Measurements from ENCODE around the gene RBFOX2.
"Not testable (repeated sequence)": the region's sequence is repeated elsewhere in the genome, so short reads cannot be mapped to it uniquely, and the experiment has no call there.

RBFOX2 gene, protein sequence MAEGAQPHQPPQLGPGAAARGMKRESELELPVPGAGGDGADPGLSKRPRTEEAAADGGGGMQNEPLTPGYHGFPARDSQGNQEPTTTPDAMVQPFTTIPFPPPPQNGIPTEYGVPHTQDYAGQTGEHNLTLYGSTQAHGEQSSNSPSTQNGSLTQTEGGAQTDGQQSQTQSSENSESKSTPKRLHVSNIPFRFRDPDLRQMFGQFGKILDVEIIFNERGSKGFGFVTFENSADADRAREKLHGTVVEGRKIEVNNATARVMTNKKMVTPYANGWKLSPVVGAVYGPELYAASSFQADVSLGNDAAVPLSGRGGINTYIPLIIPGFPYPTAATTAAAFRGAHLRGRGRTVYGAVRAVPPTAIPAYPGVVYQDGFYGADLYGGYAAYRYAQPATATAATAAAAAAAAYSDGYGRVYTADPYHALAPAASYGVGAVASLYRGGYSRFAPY

DNA sequence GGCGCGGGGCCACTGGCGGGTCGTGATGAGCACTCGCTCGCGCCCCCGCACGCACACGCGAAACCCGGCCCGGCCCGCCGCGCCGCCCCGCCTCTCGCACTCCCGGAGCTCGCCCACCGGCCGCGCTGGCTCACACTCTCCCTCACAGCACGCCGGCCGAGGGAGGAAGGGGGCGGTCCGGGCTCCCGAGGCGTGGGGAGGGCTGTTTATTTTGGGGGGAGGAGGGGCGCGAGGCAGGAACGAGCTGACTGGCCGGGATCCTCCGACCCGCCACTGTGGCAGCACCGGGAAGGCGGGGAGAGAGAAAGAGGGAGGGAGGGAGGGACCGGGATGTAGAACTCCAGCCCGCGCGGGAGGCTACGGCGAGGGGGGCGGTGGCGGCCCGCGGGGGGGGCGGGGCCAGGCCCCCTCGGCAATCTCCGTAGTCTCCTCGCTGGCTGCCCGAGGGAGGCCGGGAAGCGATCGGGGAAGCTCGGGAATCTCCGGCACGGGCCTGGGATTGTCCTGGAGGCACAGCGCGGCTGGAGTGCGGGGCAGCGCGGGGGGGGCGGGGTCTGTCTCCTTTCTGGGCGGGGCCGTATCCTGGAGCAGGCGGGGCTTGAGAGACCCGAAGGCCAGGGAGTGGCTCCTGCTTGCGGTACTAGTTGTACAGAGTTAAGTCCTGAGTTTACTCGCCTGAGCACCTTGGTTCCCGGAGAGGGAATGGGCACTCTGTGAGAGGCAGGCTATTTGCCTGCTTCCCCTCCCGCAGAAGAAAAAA lies at the start of gene RBFOX2:
RBFOX2 (minus strand) TSS at position 179 of the 760 bp plus-strand sequence. CDS start 399 bp downstream, outside the sequence.
- DNase-seq: peak; percentile 82

DNA sequence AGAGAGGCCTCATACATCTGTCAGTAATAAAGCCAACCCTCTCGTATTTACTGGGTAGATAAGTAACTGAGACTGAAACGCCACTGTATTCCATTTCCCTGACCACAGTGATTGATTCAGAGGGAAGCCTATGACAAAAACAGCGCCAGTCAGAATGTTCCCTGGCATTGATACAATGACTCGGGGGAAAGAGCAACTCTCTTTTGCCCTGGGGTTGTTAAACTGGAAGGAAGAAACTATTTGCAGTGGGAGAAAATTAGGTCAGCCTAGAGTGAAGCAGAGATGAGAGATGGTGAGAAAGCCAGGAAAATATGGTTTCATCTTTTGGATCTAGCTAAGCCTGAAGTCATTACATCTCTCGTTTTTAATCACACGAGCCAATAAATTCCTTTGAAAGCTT lies 48.6 kb upstream of the RBFOX2 start:
- DNase-seq: no peak

DNA sequence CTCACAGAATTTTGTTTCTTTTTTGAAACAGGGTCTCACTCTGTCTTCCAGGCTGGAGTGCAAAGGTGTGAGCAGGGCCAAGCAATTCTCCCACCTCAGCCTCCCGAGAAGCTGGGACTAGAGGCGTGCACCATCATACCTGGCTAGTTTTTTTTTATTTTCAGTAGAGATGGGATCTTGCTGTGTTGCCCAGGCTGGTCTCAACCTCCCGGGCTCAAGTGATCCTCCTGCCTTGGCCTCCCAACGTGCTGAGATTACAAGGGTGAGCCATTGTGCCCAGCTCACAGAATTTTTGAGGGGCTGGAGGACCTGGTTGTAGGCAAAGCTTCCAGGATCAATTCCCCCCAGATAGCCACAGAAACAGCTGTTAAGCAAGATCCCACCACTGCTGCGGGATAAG lies 47.1 kb upstream of the RBFOX2 start:
- DNase-seq: no peak

DNA sequence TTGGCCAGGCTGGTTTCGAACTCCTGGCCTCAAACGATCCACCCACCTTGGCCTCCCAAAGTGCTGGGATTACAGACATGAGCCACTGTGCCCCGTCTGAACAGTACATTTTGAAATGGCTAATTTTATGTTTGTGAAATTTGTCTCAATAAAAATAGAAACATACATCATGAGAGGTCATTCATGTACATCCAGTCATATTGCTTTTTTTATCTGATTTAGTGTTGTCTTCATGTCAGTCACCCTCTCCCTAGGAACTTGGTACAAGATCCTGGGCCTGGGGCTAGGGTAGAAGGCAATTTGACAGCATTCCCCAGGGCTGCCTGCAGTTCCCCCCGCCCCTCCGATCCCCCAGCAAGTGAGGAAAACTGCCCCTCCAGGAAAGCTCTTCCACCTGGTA lies 46.6 kb upstream of the RBFOX2 start:
- DNase-seq: no peak

DNA sequence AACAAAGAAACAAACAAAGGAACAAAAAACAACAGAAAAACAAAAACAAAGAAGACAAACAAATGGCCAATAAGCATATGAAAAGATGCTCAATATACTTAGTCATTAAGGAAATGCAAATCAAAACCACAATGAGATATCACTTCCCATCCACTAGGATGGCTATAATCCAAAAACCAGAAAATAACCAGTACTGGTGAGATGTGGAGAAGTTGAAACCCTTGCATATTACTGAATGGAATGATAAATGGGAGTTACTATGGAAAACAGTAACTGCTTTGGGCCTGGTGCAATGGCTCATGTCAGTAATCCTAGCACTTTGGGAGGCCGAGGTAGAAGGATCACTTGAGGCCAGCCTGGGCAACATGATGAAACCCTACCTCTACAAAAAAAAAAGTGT lies 44.9 kb upstream of the RBFOX2 start:
- no peak for DNase-seq

DNA sequence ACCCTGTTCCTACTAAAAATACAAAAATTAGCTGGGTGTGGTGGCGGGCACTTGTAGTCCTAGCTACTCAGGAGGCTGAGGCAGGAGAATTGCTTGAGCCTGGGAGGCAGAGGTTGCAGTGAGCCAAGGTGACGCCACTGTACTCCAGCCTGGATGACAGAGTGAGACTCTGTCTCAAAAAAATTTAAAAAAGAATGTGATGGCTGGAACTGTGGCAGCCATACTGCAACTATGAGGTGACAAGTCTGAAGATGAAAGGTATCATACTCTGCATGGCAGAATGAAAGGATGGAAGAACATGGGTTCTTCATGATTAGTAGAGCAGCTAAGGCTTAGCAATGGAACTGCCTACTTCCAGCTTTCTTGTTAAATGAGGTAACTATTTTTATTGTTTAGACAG lies 42.0 kb upstream of the RBFOX2 start:
- DNase-seq: not testable (repeated sequence)

DNA sequence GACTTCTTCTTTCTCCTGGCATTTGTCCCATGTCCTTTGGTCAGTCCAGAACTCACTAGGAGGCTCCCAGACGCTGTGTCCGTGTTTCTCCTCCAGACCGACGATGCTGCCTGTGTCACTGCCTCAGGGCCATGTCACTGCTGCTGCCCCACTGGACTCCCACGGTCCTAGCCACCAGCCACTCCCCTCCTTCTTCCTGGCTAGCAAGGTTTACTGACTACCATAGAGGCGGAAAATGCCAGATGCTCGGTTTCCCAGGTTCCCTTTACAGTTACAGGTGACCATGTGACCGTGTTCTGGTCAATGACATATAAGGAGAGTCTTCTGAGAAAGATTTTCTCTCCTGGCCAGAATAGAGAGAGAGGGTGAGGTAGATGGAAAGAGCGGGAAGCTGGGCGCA lies 40.7 kb upstream of the RBFOX2 start:
- no peak for DNase-seq

DNA sequence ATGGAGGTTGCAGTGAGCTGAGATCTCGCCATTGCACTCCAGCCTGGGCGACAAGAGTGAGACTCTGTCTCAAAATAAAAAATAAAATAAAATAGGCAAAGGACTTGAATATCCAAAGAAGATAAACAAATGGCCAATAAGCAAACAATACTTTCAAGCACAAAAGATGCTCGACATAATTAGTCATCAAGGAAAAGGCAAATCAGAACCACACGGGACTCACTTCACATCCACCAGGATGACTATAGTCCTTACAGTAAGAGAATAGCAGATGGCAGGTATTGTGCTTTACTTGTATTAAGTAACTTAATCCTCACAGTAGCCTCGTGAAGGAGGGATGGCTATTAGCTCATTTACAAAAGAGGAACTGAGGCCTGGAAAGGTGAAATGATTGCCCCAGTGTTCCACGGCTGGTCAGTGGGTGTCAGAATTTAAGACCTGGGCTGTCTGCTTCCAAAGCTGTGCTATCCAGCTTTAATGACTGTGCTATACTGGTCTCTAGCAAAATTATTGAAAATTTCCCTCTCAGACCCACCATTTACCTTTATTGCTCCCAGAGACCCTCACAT lies 40.2 kb upstream of the RBFOX2 start:
- DNase-seq: no peak

DNA sequence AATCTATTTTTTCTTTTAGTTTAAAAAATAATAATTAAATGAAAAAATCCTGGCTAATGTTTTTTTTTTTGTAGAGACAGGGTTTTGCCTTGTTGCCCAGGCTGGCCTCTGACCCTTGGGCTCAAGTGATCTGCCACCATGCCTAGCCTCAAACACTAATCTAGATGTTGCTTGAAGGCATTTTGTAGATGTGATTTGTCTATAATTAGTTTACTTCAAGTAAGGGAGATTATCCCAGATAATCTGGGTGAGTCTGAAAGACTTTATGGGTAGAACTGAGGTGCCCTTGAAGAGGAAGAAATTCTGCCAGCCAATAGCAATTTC lies 38.6 kb upstream of the RBFOX2 start:
- no peak for DNase-seq

DNA sequence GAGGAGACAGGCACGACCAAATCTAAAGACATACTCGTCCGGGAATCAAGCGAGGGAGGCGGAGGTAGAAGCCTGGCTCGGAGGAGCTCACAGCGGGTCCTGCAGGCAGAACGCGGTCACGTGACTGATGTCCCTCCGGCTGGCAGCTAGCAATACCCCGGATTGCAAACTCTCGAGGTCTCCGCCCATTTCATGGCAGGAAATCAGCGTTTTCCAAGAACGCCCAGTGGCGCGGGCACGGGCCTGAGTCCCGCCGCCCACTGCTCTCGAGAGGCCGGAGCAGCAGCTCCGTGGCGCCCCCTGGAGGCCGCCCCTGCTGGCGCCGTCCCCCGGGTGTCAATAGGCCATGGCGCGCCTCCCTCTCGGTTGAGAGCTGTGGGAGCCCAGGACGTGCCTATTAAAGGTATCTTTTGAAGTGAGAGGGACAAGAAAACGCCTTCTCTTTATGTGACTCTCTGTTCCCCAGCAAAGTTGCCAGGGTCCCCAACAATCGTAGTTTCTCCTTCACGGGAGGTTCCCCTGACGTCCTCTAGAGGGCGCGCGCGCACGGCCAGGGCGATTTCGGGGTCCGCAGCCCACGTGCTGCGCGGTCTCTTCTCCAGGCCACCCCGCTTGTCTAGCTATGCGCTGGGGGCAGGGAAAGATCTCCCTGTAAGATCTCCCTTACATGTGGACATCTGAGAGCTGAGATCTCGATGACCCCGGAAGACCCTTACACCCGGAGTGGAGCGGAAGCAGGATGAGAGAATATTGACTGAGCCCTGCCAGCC lies 37.3 kb upstream of the RBFOX2 start:
- peak; percentile 60 for DNase-seq

DNA sequence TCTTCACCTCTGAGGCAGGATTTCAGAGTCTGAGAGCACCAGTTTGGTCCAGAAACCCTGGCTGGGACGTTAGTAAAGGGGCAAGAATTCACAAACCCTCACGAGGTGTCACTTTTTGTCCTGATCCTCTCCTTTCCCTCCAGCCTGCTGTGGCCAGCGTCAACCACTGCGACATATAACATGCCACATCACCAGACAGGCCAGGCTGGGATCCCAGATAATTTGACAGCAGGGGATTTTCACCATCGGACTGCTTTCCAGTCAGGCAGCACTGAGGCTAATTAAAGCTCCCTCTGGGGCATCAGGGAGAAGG lies 36.8 kb upstream of the RBFOX2 start:
- DNase-seq: no peak

DNA sequence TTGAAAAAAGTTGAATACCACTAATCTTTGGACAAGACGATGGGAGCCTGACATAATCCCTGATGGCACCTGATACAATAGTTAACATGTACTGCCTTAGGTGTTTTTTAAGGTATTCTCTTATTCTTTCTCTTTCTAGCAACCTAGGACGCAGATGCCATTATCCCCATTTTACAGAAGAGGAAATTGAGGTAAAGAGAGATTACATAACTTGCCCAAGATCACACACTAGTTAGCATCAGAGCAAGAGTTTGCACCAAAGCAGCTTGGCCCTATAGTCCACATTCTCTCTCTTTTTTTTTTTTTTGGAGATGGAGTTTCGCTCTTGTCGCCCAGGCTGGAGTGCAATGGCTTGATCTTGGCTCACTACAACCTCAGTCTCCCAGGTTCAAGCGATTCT lies 35.7 kb upstream of the RBFOX2 start:
- DNase-seq: no peak

DNA sequence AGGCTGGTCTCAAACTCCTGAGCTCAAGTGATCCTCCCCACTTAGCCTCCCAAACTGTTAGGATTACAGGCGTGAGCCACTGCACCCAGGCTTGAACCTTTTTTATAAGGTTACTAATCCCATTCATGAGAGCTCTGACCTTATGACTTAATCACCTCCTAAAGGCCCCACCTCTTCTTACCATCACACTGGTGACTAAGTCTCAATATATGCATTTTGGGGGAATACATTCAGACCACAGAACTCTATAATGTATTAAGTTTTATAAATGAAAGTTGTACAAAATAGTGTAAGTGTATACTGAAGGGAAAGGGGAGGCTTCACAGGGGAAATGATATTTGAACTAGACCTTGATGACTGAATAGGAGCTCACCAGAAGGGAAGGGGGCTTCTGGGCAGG lies 28.4 kb upstream of the RBFOX2 start:
- no peak for DNase-seq

DNA sequence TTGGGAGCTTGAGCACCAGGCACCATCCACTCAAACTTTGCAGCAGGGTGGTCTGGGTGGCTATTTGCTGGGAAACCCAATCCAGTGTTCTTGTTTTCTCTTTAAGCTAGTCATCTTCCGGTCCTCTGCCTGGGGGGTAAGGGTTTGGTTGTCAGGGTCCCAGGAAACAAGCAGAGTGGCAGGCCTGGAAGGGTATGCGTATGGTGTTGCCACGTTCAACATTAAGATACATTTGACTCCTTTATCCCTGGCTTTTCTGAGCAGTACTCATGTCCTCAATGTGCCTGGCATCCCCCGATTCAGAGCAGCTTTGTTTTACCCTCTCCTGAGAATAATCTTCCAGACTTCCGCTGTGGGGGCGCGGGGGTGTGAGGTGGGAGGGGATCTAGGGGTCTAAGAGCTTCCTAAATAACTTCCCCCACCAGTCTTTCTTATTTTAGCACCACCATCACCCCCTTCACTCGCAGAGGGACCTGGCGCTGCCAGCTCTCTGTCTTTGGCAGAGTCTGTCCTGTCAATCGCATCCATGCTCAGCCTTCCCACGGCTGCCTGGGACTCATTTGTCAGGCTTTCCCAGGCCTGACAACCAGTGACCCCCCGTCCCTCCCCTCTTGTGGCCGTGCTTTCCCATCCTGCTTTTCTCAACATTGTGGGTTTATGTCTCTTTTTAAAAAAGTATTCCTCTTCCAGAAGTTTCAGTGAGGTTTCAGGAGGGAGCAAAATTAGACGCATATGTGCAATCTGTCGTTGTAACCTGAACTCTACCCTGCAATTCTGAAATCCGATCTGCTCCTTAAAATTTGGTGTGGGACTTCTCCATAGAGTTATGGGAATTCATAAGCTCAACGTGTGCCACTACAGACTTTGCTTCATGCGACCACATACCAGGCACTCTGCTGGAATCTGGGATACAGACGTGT lies 27.0 kb upstream of the RBFOX2 start:
- no peak for DNase-seq

DNA sequence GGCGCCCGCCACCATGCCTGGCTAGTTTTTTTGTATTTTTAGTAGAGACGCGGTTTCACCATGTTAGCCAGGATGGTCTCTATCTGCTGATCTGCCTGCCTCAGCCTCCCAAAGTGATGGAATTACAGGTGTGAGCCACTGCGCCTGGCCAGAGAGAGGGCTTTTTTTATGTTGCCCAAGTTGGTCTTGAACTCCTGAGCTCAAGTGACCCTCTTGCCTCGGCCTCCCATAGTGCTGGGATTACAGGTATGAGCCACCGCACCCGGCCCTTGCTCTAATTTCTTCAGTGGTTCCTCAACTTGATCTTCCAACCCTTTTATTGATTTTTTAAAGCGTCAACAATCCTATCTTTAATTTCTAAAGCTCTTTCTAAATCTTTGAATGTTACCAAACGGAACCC lies 25.8 kb upstream of the RBFOX2 start:
- not testable (repeated sequence) for DNase-seq

DNA sequence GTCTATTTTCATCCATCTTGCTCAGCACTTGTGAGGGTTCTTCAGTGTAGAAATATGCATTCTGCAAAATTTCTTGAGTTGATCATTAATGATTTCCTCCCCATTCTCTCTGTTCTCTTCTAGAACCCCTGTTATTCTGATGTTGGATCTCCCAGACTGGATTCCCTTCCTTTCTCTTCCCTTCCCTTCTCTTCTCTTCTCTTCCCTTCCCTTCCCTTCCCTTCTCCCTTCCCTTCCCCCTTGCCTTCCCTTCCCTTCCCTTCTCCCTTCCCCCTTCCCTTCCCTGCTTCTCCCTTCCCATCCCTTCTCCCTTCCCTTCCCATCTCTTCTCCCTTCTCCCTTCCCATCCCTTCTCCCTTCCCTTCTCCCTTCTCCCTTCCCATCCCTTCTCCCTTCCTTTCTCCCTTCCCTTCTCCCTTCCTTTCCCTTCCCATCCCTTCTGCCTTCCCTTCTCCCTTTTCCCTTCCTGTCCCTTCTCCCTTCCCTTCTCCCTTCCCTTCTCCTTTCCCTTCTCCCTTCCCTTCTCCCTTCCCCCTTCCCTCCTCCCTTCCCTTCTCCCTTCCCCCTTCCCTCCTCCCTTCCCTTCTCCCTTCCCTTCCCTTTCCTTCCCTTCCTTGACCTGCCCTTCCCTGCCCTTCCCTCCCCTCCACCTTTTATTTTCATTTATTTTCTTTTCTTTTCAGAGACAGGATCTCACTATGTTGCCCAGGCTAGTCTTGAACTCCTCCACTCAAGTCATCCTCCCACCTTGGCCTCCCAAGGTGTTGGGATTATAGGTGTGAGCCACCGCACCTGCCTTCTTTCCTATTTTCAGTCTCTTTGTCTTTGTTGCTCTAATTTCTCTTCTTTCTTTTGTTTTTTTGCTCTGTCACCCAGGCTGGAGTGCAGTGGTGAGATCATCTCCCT lies 24.9 kb upstream of the RBFOX2 start:
- DNase-seq: no peak

DNA sequence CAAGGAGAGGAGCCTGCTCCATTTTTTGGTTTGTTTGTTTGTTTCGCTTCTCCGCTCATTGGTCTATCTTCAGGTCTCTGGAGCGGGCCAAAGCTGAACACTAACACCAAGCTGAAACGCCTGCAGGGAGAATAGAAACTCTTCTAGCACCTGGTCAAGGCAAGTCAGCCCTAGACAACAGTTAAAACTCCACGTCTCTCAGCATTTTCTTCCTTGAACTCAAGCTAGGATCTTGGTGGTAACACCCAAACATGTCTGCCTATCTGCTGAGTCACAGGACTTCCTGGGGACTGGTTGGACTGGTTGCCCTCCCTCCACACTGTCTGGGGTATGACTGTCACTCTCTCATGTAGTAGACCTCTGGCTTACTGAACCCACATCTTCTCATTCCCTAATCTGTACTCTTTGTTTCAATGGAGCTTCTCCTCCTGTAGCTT lies 23.9 kb upstream of the RBFOX2 start:
- DNase-seq: no peak

DNA sequence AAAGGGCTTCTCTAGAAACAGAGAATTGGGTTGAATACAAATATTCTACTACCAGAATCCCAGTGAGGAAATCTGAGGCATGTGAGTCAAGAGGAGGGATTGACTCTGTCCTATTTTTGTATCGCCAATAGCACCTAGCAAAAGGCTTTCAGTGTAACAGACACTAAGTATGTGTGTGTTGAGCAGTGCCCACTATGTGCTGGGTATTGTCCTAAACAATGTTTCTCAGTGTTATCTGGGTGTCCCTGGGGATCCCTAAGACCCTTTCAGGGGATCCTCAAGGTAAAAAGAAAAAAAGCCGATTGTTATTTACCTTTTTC lies 21.0 kb upstream of the RBFOX2 start:
- no peak for DNase-seq

DNA sequence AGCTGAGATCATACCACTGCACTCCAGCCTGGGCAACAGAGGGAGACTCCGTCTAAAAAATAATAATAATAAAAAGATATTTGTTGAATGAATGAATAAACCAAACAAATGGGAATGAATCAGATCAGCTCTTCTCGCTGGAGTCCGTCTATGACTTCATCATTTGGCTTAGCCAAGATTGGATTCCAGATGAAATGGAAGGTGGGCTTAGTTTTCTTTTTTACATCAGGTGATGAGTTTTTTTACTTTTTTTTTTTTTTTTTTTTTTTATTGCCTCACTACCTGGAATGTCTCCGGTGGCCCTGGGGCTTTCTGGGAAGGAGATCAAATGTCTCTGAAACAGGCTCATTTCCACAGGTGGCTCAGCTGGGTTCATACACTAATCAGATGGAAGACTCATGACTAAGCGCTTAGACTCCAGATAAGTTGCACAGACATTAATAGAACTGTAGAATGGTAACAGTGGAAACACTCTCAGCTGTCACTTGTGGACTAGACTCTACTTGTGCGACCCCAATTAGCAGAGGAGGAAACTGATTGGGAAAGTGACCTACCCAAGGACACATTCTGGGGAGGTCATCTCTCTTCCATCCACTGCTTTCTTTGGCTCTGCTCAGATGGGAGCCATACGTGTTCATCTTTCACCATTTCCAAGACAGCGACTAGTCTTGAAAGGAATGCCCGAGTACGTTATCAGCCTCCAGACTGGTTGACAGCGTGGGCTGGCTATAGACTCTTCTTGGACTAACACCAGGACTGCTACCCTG lies 20.5 kb upstream of the RBFOX2 start:
- DNase-seq: no peak

DNA sequence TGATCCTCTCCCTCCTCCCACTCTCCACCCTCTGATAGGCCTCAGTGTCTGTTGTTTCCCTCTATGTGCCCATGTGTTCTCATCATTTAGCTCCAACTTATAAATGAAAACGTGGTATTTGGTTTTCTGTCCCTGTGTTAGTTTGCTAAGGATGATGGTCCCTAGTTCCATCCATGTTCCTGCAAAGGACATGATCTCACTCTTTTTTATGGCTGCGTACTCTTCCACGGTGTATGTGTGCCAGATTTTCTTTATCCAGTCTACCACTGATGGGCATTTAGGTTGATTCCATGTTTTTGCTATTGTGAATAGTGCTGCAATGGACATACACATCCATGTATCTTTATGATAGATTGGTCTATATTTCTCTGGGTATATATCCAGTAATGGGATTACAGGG lies 15.9 kb upstream of the RBFOX2 start:
- not testable (repeated sequence) for DNase-seq

DNA sequence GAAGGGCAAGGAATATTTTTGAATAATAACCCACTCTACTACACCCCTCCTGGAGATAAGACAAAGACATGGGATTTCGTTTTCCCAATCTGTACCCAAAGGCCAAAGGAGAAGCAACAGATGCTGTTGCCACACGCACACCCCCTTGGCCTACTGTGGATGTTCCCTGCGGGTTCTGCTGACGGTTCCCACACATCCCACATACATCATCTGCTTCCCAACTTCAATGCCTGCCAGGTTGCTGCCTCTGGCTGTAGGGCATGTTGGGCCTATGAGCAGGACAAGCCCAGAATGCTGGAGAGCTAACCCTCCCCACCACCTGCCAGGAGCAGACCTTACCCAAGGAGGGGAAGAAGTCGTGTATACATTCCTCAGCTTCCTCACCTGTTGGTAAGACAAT lies 13.6 kb upstream of the RBFOX2 start:
- DNase-seq: no peak

All from NCI-H748 treated with DMSO at 0.1 percent for 48 hours (cell line).